ENCODE measurements around the gene ZNF423. TPM values are rescaled to one million over a fixed set of nuclear protein-coding genes. Genes with fewer than 3 reads are reported as not detected.

Gene ZNF423
- total RNA-seq, 1 experiment from 2014 or later, result 11.1 TPM

DNA sequence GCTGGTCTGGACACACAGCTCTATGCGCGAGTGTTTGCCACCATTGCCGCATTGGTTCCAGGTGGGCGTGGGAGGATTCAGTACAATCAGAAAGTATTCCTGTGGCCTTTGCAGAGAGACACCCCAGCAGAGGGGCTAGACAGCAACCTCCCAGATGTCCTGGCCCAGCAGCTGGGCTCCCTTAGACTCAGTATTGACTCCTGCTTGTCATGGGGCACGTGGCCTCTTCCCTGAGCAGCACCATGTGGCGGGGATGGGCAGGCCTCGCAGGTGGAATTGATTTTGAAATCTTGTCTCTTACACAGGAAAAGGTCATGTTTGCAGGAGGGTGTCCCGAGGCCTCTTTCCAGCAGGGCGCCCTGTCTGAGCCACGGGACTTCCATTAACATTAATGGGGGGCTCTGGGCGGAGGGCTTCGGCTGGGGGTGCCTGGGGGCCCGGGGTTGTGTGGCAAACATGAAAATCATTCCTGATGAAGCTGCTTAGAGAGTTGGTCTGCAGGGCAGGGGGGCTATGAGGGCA is 385.9 kb downstream of the ZNF423 start:
- no peaks in the 10 kb centered on the region for H3K36me3 ChIP-seq (ENCODE audit: insufficient read depth, low read length, poor library complexity, severe bottlenecking)
- intact Hi-C loops (cut with micrococcal nuclease; ENCODE audit: unreplicated experiment), result no loop called here
- H3K27me3 ChIP-seq (replicated peaks; ENCODE audit: insufficient read depth, low read depth, low read length, poor library complexity), result no peaks in the 10 kb centered on the region
- ChIA-PET CTCF (no interaction called here), POLR2A (ENCODE audit: low non-redundant PET) (no interaction called here)
- no peak for DNase-seq (ENCODE audit: low spot score)
- no peaks in the 10 kb centered on the region for H3K9me3 ChIP-seq (ENCODE audit: low read depth, low read length, poor library complexity, severe bottlenecking)
- TF ChIP-seq EZH2 (IDR thresholded peaks at IDR 0.05; ENCODE audit: borderline replicate concordance, low read depth, low read length, poor library complexity, severe bottlenecking), result no peak
- TF ChIP-seq, protein P1, sequence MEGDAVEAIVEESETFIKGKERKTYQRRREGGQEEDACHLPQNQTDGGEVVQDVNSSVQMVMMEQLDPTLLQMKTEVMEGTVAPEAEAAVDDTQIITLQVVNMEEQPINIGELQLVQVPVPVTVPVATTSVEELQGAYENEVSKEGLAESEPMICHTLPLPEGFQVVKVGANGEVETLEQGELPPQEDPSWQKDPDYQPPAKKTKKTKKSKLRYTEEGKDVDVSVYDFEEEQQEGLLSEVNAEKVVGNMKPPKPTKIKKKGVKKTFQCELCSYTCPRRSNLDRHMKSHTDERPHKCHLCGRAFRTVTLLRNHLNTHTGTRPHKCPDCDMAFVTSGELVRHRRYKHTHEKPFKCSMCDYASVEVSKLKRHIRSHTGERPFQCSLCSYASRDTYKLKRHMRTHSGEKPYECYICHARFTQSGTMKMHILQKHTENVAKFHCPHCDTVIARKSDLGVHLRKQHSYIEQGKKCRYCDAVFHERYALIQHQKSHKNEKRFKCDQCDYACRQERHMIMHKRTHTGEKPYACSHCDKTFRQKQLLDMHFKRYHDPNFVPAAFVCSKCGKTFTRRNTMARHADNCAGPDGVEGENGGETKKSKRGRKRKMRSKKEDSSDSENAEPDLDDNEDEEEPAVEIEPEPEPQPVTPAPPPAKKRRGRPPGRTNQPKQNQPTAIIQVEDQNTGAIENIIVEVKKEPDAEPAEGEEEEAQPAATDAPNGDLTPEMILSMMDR (conservative IDR thresholded peaks at IDR 0.05; ENCODE audit: low read depth, low read length), result no peak
- no peaks in the 10 kb centered on the region for H3K4me1 ChIP-seq (ENCODE audit: insufficient read depth, low read length, poor library complexity, severe bottlenecking)
- BruUV-seq (replicated peaks), result no TSS peak
- H3K4me3 ChIP-seq (ENCODE audit: low read depth, low read length, poor library complexity, severe bottlenecking), result no peak overlapping the region
- no peak overlapping the region for H3K27ac ChIP-seq (ENCODE audit: low read depth, low read length, poor library complexity, severe bottlenecking)

DNA sequence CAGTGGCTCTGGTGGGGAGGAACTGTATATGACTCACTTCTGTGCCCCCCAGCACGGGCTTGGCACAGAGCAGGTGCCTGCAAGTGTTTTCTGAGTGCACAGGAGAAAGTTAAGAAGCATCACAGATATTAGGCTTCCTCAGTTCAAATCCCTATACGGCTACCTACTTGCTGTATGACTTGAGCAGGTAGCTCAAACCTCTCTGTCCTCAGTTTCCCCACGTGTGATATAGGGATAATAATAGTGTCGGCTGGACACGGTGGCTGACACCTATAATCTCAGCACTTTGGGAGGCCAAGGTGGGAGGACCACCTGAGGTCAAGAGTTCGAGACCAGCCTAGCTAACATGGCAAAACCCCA is 386.6 kb downstream of the ZNF423 start:
- CTCF ChIA-PET, result no interaction called here
- no peak for DNase-seq (ENCODE audit: low spot score)
- Histone ChIP-seq H3K27ac (ENCODE audit: low read depth, low read length, poor library complexity, severe bottlenecking) (no peak overlapping the region), H3K9me3 (ENCODE audit: low read depth, low read length, poor library complexity, severe bottlenecking) (no peaks in the 10 kb centered on the region), H3K4me3 (ENCODE audit: low read depth, low read length, poor library complexity, severe bottlenecking) (no peak overlapping the region), H3K4me1 (ENCODE audit: insufficient read depth, low read length, poor library complexity, severe bottlenecking) (no peaks in the 10 kb centered on the region), H3K36me3 (ENCODE audit: insufficient read depth, low read length, poor library complexity, severe bottlenecking) (no peaks in the 10 kb centered on the region), H3K27me3 (replicated peaks; ENCODE audit: insufficient read depth, low read depth, low read length, poor library complexity) (no peaks in the 10 kb centered on the region)
- POLR2A ChIA-PET (ENCODE audit: low non-redundant PET), result no interaction called here
- BruUV-seq (replicated peaks), result no TSS peak
- TF ChIP-seq, protein P1 (conservative IDR thresholded peaks at IDR 0.05; ENCODE audit: low read depth, low read length), result no peak
- no peak for TF ChIP-seq EZH2 (IDR thresholded peaks at IDR 0.05; ENCODE audit: borderline replicate concordance, low read depth, low read length, poor library complexity, severe bottlenecking)
- intact Hi-C loops (cut with micrococcal nuclease; ENCODE audit: unreplicated experiment), result no loop called here

DNA sequence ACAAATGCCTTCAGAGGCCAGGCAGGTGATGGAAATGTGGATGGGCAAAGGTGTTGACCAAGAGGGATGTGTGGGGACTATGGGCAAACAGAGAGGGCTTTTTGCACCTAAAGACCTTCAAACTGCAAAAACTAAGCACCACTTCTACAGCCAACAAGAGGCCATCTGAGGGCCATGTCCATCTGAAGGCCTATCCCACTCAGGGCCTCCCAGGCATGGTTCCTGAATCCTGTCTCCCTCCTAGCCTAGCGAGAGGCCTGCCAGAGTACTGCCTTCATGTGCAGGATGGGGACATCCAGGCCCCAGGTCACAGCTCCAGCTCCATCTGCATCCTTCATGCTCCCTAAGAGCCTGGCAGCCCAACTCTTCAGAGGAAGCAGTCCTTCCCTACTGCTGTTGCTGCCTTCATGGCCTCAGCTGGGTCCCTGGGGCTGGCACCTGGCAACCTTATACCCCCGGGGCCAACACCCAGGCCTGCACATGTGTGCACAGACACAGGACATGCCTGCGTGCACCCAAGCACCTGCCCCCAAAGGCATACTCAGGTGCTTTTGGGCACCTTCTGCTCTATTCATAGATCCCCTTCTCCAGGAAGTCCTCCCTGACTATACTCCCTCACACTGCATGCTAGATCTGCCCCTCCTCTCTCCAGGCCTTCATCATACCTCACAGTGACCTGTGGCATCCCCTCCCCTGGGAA is 387.2 kb downstream of the ZNF423 start:
- Histone ChIP-seq H3K36me3 (ENCODE audit: insufficient read depth, low read length, poor library complexity, severe bottlenecking) (no peaks in the 10 kb centered on the region), H3K4me3 (ENCODE audit: low read depth, low read length, poor library complexity, severe bottlenecking) (no peak overlapping the region), H3K27ac (ENCODE audit: low read depth, low read length, poor library complexity, severe bottlenecking) (no peak overlapping the region), H3K27me3 (replicated peaks; ENCODE audit: insufficient read depth, low read depth, low read length, poor library complexity) (no peaks in the 10 kb centered on the region), H3K4me1 (ENCODE audit: insufficient read depth, low read length, poor library complexity, severe bottlenecking) (no peaks in the 10 kb centered on the region), H3K9me3 (ENCODE audit: low read depth, low read length, poor library complexity, severe bottlenecking) (no peaks in the 10 kb centered on the region)
- ChIA-PET POLR2A (ENCODE audit: low non-redundant PET) (no interaction called here), CTCF (no interaction called here)
- no TSS peak for BruUV-seq (replicated peaks)
- TF ChIP-seq, protein P1 (conservative IDR thresholded peaks at IDR 0.05; ENCODE audit: low read depth, low read length), result no peak
- no peak for TF ChIP-seq EZH2 (IDR thresholded peaks at IDR 0.05; ENCODE audit: borderline replicate concordance, low read depth, low read length, poor library complexity, severe bottlenecking)
- intact Hi-C loops (cut with micrococcal nuclease; ENCODE audit: unreplicated experiment), result no loop called here
- DNase-seq (ENCODE audit: low spot score), result no peak
